HG03457 (cell line): ENCODE data around the gene PSMD3.

Experiments used
- ATAC-seq: cut with Tn5 transposase; IDR thresholded peaks from one replicate; pipeline ENCODE4 v1.9.1; 2021; ENCODE audit warnings: moderate number of reproducible peaks; ENCODE audit not compliant: unreplicated experiment

The PSMD3 gene

GRCh38 chr17:40041196-40041595, 60.6 kb downstream of the PSMD3 start:
- ATAC-seq: no peak
